Neuron (in vitro differentiated cells): Measurements from ENCODE around the gene RHOU.

ENCODE experiments used
- H2AFZ ChIP-seq: one replicate; pipeline ENCODE4 v1.6.1; 2013; ENCODE audit warnings: low read depth, mild to moderate bottlenecking, inconsistent platforms, low read length, moderate library complexity
- H3K27me3 ChIP-seq: one replicate; pipeline ENCODE4 v1.6.1; 2013; ENCODE audit warnings: low read length; ENCODE audit not compliant: insufficient read depth
- H3K36me3 ChIP-seq: one replicate; pipeline ENCODE4 v1.6.1; 2013; ENCODE audit warnings: low read length; ENCODE audit not compliant: insufficient read depth
- H3K4me1 ChIP-seq: one replicate; pipeline ENCODE4 v1.6.1; 2013; ENCODE audit warnings: low read length; ENCODE audit not compliant: insufficient read depth
- H3K4me3 ChIP-seq: 2 replicates; pipeline ENCODE4 v1.5.1; 2013; ENCODE audit warnings: mild to moderate bottlenecking, low read length, moderate library complexity
- H3K9me3 ChIP-seq: one replicate; pipeline ENCODE4 v1.6.1; 2013; ENCODE audit warnings: low read length

Gene RHOU

DNA sequence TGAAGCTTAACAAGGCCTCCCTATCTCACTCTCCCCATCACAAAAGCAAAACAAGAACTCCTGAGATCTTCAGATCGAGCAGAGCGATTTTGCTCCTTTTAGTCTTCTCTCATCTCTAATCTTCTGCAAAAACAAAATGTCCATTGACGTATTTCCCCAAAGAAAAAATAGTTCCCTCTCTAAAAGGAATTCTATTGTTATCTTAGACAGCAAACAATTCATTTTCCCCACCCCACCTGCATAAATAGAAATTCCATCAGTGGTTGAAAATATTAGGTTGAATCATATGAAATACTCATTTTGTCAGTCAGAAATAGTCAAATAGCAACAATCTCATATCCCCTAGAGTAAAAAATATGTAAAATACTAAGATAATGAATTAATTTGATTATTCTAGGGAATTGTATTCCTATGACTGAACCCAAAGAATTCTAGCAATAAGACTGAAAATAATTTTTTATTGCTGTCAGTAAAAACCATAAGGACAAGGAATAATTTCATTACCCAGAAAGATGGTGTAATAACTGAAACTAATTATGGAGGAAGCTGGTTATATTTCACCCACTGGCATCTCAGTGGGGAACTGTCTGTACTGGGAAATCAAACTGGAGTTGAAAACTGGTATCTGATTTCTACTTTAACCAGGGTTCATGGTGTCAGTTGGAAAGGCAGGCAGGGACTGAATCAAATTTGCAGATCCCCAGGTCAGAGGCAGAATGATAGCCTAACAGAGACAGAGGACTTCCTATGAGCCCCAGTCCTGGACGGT, 51.3 kb downstream of the RHOU start:
- no peak overlapping the region for H2AFZ ChIP-seq
- no peak overlapping the region for H3K4me3 ChIP-seq
- H3K4me1 ChIP-seq, result no peaks in the 10 kb centered on the region
- H3K36me3 ChIP-seq, result no peaks in the 10 kb centered on the region
- no peaks in the 10 kb centered on the region for H3K9me3 ChIP-seq
- H3K27me3 ChIP-seq, result no peaks in the 10 kb centered on the region

DNA sequence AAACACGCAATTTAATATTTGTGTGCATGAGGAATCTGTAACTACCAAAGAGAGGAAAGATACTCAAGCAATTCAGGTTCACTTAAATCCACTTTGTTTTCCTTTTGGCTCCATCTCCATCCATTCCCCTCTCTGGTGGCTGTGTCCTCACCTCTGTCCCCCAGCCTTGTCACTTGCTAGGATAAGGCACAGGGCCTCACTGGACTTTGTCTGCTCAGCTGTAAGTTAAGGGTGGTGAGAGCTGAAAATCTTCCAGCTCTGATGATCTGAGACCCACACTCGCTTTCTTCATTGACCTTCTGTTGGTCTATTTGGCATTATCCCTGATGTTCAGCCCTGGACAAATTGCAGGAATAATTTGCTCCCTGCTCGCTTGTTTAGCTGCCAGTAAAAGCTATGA, 56.5 kb downstream of the RHOU start:
- no peaks in the 10 kb centered on the region for H3K9me3 ChIP-seq
- no peak overlapping the region for H2AFZ ChIP-seq
- H3K4me3 ChIP-seq, result no peak overlapping the region
- no peaks in the 10 kb centered on the region for H3K27me3 ChIP-seq
- H3K36me3 ChIP-seq, result no peaks in the 10 kb centered on the region
- peaks cover 4% of the 10 kb centered on the region for H3K4me1 ChIP-seq

DNA sequence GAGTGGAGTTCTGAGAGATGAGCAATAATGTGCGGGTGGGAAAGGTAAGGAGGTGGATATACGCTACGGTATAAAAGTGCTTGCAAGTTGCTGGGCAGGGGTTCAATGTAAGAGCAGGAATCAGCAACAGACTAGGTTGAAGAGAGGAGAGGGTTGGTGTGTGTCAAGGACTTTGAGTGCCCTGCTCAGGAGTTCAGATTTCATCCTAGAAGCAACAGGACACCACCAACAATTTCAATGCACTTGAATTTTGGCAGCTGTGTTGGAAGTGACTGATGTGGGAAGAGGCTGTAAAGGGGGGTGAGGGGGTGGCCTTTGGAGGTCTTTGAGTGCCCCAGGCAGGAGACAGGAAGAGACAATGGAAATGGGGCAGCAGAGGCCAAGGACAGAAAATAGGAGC, 57.3 kb downstream of the RHOU start:
- H3K4me3 ChIP-seq, result no peak overlapping the region
- no peak overlapping the region for H2AFZ ChIP-seq
- H3K36me3 ChIP-seq, result no peaks in the 10 kb centered on the region
- H3K4me1 ChIP-seq, result peaks cover 4% of the 10 kb centered on the region
- no peaks in the 10 kb centered on the region for H3K9me3 ChIP-seq
- no peaks in the 10 kb centered on the region for H3K27me3 ChIP-seq

DNA sequence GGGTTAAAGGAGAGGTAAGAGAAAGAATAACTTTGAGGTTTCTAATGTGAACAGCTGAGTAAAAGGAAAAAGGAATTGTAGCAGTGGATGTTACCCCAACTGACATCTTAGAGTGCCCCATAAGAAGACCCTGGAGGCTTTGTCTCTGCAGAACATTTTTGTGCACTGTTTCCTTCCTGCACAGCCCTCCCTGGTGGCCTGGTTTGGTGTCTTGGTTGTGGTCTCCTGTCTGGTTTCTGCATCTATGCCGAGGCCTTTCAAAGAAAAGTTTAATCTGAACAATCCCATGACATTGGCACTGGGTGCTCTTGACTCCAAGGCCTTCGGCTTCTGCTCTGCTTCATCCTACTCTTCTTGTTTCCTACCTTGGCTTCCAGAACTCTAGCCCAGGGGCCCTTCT, 57.8 kb downstream of the RHOU start:
- Histone ChIP-seq H2AFZ (no peak overlapping the region), H3K4me3 (no peak overlapping the region), H3K9me3 (no peaks in the 10 kb centered on the region), H3K36me3 (no peaks in the 10 kb centered on the region), H3K27me3 (no peaks in the 10 kb centered on the region), H3K4me1 (peaks cover 4% of the 10 kb centered on the region)

GRCh38 chr1:228794173-228794572, 58.9 kb downstream of the RHOU start:
- Histone ChIP-seq H3K27me3 (no peaks in the 10 kb centered on the region), H2AFZ (no peak overlapping the region), H3K4me3 (no peak overlapping the region), H3K4me1 (peaks cover 7% of the 10 kb centered on the region), H3K36me3 (no peaks in the 10 kb centered on the region), H3K9me3 (no peaks in the 10 kb centered on the region)

- Histone ChIP-seq H3K36me3 (no peaks in the 10 kb centered on the region), H3K4me1 (peaks cover 7% of the 10 kb centered on the region), H3K27me3 (no peaks in the 10 kb centered on the region), H2AFZ (no peak overlapping the region), H3K9me3 (no peaks in the 10 kb centered on the region), H3K4me3 (no peak overlapping the region)
Observed at GRCh38 chr1:228794810-228795209, 59.5 kb downstream of the RHOU start.

DNA sequence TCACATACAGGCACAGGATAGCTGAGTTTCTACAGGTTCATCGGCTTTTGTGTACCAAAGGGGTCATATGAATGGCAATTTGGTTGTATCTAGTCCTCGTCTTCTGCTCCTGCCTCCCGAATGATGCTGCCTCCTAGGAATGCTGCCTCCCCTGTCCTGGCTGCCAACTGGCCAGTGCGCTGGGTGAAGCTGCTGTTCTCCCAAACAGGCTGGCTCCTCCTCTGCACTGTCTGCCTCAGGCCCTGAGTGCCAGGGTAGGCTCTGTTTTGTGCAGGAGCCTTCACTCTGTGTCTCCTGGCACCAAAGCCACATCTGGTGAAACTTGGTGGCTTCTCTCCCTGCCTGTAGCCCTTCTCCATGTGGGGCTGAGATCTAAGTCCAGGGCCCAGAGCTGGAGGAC, 60.3 kb downstream of the RHOU start:
- H3K9me3 ChIP-seq, result no peaks in the 10 kb centered on the region

More for the DNA sequence above, 60.3 kb downstream of the RHOU start:
- Histone ChIP-seq H3K4me1 (peaks cover 7% of the 10 kb centered on the region), H3K4me3 (no peak overlapping the region), H2AFZ (no peak overlapping the region), H3K27me3 (no peaks in the 10 kb centered on the region), H3K36me3 (no peaks in the 10 kb centered on the region)
